ENCODE results near the gene LASP1.

DNA sequence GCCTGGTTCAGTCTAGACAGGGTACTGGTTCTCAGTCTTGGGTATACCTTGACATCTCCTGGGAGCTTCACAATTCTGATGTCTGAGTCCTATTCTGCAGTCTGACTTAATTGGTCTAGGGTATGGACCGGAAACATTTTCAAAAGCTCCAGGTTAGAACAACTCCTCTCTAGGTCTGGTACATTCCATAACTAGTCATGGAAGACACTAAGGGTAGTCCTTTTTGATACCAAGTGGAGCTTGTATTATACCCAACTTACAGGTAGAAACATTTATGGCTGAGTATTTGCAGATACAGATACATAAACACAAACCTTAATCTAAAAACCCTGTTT, 21.3 kb upstream of the LASP1 start:
- TF ChIP-seq RFX5 (IDR thresholded peaks at IDR 0.05; ENCODE audit: low read depth, low read length) (no peak), MAZ (IDR thresholded peaks at IDR 0.05; ENCODE audit: borderline replicate concordance, low read depth, low read length) (no peak), BHLHE40 (IDR thresholded peaks at IDR 0.05; ENCODE audit: low read depth, low read length) (no peak), POLR2A (IDR thresholded peaks at IDR 0.05; ENCODE audit: low read depth, low read length) (0 out of 2 replicates have a peak, but pooled peaks have one; percentile 25), CEBPB (IDR thresholded peaks at IDR 0.05; ENCODE audit: low read depth, low read length) (no peak), SMC3 (IDR thresholded peaks at IDR 0.05; ENCODE audit: low read depth, low read length) (no peak), RAD21 (IDR thresholded peaks at IDR 0.05; ENCODE audit: low read length) (no peak), CHD1 (IDR thresholded peaks at IDR 0.05; ENCODE audit: low read depth, low read length) (no peak), MXI1 (IDR thresholded peaks at IDR 0.05; ENCODE audit: borderline replicate concordance, low read depth, low read length) (no peak), FOS (IDR thresholded peaks at IDR 0.05; ENCODE audit: low read depth, low read length) (no peak), RCOR1 (IDR thresholded peaks at IDR 0.05; ENCODE audit: insufficient replicate concordance, low read length) (no peak)
- TF ChIP-seq, protein P1, sequence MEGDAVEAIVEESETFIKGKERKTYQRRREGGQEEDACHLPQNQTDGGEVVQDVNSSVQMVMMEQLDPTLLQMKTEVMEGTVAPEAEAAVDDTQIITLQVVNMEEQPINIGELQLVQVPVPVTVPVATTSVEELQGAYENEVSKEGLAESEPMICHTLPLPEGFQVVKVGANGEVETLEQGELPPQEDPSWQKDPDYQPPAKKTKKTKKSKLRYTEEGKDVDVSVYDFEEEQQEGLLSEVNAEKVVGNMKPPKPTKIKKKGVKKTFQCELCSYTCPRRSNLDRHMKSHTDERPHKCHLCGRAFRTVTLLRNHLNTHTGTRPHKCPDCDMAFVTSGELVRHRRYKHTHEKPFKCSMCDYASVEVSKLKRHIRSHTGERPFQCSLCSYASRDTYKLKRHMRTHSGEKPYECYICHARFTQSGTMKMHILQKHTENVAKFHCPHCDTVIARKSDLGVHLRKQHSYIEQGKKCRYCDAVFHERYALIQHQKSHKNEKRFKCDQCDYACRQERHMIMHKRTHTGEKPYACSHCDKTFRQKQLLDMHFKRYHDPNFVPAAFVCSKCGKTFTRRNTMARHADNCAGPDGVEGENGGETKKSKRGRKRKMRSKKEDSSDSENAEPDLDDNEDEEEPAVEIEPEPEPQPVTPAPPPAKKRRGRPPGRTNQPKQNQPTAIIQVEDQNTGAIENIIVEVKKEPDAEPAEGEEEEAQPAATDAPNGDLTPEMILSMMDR (conservative IDR thresholded peaks at IDR 0.05; ENCODE audit: low read depth, low read length), result no peak
- TF ChIP-seq, protein P2, sequence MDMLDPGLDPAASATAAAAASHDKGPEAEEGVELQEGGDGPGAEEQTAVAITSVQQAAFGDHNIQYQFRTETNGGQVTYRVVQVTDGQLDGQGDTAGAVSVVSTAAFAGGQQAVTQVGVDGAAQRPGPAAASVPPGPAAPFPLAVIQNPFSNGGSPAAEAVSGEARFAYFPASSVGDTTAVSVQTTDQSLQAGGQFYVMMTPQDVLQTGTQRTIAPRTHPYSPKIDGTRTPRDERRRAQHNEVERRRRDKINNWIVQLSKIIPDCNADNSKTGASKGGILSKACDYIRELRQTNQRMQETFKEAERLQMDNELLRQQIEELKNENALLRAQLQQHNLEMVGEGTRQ (IDR thresholded peaks at IDR 0.05; ENCODE audit: low read depth, low read length), result no peak

Data from IMR-90 (cell line).